HK-2 (cell line): ENCODE results near the gene KRTAP9-1.
"Not testable (repeated sequence)": the region's sequence is repeated elsewhere in the genome, so short reads cannot be mapped to it uniquely, and the experiment has no call there.

ENCODE experiments used
- DNase-seq: peaks from one replicate; pipeline ENCODE4 v3.0.0-alpha.2; 2018; ENCODE audit not compliant: unreplicated experiment

Gene KRTAP9-1

GRCh38 chr17:41189837-41190318 lies at the start of gene KRTAP9-1:
KRTAP9-1 (plus strand) TSS chr17:41189887; CDS start chr17:41189887, 0 bp downstream.
- not testable (repeated sequence) for DNase-seq

GRCh38 chr17:41140360-41141131 lies 49.1 kb upstream of the KRTAP9-1 start, which contains the start of gene KRTAP4-6:
KRTAP4-6 (minus strand) TSS chr17:41140544; CDS start chr17:41140487, 57 bp downstream.
- DNase-seq, result peak; percentile 30

GRCh38 chr17:41141361-41141760 lies 48.3 kb upstream of the KRTAP9-1 start:
- DNase-seq, result no peak

GRCh38 chr17:41144846-41145245 lies 44.8 kb upstream of the KRTAP9-1 start:
- no peak for DNase-seq

GRCh38 chr17:41145261-41145660 lies 44.4 kb upstream of the KRTAP9-1 start:
- DNase-seq, result no peak

GRCh38 chr17:41147531-41148204 lies 42.0 kb upstream of the KRTAP9-1 start:
- DNase-seq, result no peak

- not testable (repeated sequence) for DNase-seq
Measured at GRCh38 chr17:41148971-41149651, 40.6 kb upstream of the KRTAP9-1 start.

- no peak for DNase-seq
Measured at GRCh38 chr17:41149652-41149985, 40.1 kb upstream of the KRTAP9-1 start, which contains the start of gene KRTAP4-5. KRTAP4-5 (minus strand) TSS chr17:41149825; CDS start chr17:41149767, 58 bp downstream.

- no peak for DNase-seq
Measured at GRCh38 chr17:41150026-41150425, 39.7 kb upstream of the KRTAP9-1 start.

GRCh38 chr17:41151525-41151924 lies 38.2 kb upstream of the KRTAP9-1 start:
- DNase-seq, result no peak

- no peak for DNase-seq
Measured at GRCh38 chr17:41153856-41154255, 35.8 kb upstream of the KRTAP9-1 start.

- DNase-seq, result not testable (repeated sequence)
Measured at GRCh38 chr17:41160190-41160589, 29.5 kb upstream of the KRTAP9-1 start.

GRCh38 chr17:41160648-41161047 lies 29.0 kb upstream of the KRTAP9-1 start, which contains the start of gene KRTAP4-4:
KRTAP4-4 (minus strand) TSS chr17:41160748; CDS start chr17:41160691, 57 bp downstream.
- no peak for DNase-seq

- no peak for DNase-seq
Measured at GRCh38 chr17:41163828-41164227, 25.9 kb upstream of the KRTAP9-1 start.

GRCh38 chr17:41167561-41167960 lies 22.1 kb upstream of the KRTAP9-1 start:
- DNase-seq, result no peak

GRCh38 chr17:41168121-41168520 lies 21.6 kb upstream of the KRTAP9-1 start, which contains the start of gene KRTAP4-3:
KRTAP4-3 (minus strand) TSS chr17:41168221; CDS start chr17:41168172, 49 bp downstream.
- DNase-seq, result no peak

GRCh38 chr17:41171886-41172285 lies 17.8 kb upstream of the KRTAP9-1 start:
- DNase-seq, result no peak

GRCh38 chr17:41176744-41177387 lies 12.8 kb upstream of the KRTAP9-1 start:
- DNase-seq, result no peak

- no peak for DNase-seq
Measured at GRCh38 chr17:41177727-41178271, 11.9 kb upstream of the KRTAP9-1 start, which contains the start of gene KRTAP4-2. KRTAP4-2 (minus strand) TSS chr17:41178221; CDS start chr17:41178164, 57 bp downstream.

GRCh38 chr17:41178341-41178740 lies 11.3 kb upstream of the KRTAP9-1 start:
- DNase-seq, result peak; percentile 6
